H1 (cell line): ENCODE results near the gene JMJD1C. TPM values are rescaled to one million over a fixed set of nuclear protein-coding genes. Genes with fewer than 3 reads are reported as not detected.

Experiments
- ASH2L ChIP-seq: fragments of 200-600, 300-600 bp; sonication (generic); IDR thresholded peaks from one replicate; pipeline ENCODE4 v1.7.1; 2017; ENCODE audit warnings: low read length
- BACH1 ChIP-seq: IDR thresholded peaks from 2 replicates; pipeline ENCODE4 v1.6.1; 2012; ENCODE audit warnings: low read length, improper control_type of control experiment
- RBBP5 ChIP-seq: IDR thresholded peaks from 2 replicates; pipeline ENCODE4 v1.7.1; 2012; ENCODE audit warnings: low read depth, mild to moderate bottlenecking, inconsistent platforms, low read length, moderate library complexity, borderline replicate concordance
- polyA plus RNA-seq, 7 experiments: library from polyadenylated mRNA; depleted of rRNA in 3 of 7; stranded (reverse) in 5 of 7; unstranded in 2 of 7; fragments of >200 nt in 5 of 7; fragments of 200-250 nt in 2 of 7; gene quantifications; 1 replicate in 5 of 7; 2 replicates in 1 of 7; 4 replicates in 1 of 7; pipeline versions ENCODE4 v1.2.1 to v1.2.3, GENCODE V29; 2011 to 2013; ENCODE audit warnings: missing spikeins in 2 of 7, mixed read lengths in 2 of 7
- total RNA-seq: library from RNA; stranded (reverse); fragmentation: NEBNext Ultra II Directional; extraction: Animal tissue kit (Norgen Biotek cat#: 25700); gene quantifications from 2 replicates; pipeline ENCODE4 v1.2.1, GENCODE V29; 2021
- TF ChIP-seq, protein P1 (sequence below): IDR thresholded peaks from 2 replicates; pipeline ENCODE4 v1.6.1; 2012; ENCODE audit warnings: inconsistent platforms
- TF ChIP-seq, protein P2 (sequence below): IDR thresholded peaks from 2 replicates; pipeline ENCODE4 v1.6.1; 2011; ENCODE audit warnings: low read depth, mild to moderate bottlenecking, low read length; ENCODE audit not compliant: insufficient read depth
- TF ChIP-seq, protein P3 (sequence below): IDR thresholded peaks from 2 replicates; pipeline ENCODE4 v1.6.1; 2012; ENCODE audit warnings: low read length, inconsistent platforms
- TF ChIP-seq, protein P4 (sequence below): fragments of 300-600 bp; sonication (generic); IDR thresholded peaks from 2 replicates; pipeline ENCODE4 v1.7.1; 2012; ENCODE audit warnings: low read length, moderate library complexity, mild to moderate bottlenecking, inconsistent platforms; ENCODE audit not compliant: insufficient replicate concordance

The JMJD1C gene
- total and polyA plus RNA-seq, 2 of the 8 experiments (the other 6 are each of a cell fraction or from before 2014, with no cell fraction given) = 54.5 to 210 TPM

DNA sequence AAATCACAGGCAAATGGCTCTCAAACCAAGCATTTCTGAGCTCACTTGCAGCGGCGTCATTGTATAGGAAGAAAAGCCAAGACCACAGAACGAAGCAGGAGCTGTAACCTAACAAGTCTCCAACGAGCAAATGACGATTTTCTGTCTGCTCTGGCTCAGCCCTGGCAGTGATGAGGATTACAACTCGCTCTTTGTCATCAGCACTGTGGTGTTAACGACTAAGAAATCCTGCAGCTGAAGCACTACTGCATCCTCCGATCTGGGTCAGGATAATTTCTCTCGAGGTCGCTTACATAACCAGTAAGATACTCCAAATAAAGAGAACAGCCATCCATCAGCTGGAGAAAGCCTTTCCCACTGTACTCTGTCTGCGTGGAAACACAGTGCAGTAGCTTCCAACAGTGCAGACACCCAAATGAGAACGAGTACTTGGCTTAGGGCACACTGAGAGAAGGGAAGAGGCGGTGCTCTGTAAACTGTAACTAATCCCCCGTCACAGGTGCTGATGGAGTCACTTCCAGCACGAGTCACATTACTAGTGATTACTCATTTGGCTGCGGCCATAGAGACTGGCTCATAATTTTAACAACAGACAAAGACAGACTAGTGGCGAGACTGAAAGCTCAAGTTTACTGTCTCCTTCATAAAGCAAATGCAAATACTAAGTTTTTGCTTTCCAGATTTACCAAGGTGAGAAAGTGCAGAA lies 196.8 kb downstream of the JMJD1C start (continued):
- TF ChIP-seq, protein P1, sequence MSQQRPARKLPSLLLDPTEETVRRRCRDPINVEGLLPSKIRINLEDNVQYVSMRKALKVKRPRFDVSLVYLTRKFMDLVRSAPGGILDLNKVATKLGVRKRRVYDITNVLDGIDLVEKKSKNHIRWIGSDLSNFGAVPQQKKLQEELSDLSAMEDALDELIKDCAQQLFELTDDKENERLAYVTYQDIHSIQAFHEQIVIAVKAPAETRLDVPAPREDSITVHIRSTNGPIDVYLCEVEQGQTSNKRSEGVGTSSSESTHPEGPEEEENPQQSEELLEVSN = no peak
- TF ChIP-seq, protein P2, sequence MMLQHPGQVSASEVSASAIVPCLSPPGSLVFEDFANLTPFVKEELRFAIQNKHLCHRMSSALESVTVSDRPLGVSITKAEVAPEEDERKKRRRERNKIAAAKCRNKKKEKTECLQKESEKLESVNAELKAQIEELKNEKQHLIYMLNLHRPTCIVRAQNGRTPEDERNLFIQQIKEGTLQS = no peak
- TF ChIP-seq RBBP5 (no peak), BACH1 (0 out of 2 replicates have a peak, but pooled peaks have one; percentile 34), ASH2L (peak; percentile 73)
- TF ChIP-seq, protein P3, sequence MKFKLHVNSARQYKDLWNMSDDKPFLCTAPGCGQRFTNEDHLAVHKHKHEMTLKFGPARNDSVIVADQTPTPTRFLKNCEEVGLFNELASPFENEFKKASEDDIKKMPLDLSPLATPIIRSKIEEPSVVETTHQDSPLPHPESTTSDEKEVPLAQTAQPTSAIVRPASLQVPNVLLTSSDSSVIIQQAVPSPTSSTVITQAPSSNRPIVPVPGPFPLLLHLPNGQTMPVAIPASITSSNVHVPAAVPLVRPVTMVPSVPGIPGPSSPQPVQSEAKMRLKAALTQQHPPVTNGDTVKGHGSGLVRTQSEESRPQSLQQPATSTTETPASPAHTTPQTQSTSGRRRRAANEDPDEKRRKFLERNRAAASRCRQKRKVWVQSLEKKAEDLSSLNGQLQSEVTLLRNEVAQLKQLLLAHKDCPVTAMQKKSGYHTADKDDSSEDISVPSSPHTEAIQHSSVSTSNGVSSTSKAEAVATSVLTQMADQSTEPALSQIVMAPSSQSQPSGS = peak; percentile 66
- TF ChIP-seq, protein P4, sequence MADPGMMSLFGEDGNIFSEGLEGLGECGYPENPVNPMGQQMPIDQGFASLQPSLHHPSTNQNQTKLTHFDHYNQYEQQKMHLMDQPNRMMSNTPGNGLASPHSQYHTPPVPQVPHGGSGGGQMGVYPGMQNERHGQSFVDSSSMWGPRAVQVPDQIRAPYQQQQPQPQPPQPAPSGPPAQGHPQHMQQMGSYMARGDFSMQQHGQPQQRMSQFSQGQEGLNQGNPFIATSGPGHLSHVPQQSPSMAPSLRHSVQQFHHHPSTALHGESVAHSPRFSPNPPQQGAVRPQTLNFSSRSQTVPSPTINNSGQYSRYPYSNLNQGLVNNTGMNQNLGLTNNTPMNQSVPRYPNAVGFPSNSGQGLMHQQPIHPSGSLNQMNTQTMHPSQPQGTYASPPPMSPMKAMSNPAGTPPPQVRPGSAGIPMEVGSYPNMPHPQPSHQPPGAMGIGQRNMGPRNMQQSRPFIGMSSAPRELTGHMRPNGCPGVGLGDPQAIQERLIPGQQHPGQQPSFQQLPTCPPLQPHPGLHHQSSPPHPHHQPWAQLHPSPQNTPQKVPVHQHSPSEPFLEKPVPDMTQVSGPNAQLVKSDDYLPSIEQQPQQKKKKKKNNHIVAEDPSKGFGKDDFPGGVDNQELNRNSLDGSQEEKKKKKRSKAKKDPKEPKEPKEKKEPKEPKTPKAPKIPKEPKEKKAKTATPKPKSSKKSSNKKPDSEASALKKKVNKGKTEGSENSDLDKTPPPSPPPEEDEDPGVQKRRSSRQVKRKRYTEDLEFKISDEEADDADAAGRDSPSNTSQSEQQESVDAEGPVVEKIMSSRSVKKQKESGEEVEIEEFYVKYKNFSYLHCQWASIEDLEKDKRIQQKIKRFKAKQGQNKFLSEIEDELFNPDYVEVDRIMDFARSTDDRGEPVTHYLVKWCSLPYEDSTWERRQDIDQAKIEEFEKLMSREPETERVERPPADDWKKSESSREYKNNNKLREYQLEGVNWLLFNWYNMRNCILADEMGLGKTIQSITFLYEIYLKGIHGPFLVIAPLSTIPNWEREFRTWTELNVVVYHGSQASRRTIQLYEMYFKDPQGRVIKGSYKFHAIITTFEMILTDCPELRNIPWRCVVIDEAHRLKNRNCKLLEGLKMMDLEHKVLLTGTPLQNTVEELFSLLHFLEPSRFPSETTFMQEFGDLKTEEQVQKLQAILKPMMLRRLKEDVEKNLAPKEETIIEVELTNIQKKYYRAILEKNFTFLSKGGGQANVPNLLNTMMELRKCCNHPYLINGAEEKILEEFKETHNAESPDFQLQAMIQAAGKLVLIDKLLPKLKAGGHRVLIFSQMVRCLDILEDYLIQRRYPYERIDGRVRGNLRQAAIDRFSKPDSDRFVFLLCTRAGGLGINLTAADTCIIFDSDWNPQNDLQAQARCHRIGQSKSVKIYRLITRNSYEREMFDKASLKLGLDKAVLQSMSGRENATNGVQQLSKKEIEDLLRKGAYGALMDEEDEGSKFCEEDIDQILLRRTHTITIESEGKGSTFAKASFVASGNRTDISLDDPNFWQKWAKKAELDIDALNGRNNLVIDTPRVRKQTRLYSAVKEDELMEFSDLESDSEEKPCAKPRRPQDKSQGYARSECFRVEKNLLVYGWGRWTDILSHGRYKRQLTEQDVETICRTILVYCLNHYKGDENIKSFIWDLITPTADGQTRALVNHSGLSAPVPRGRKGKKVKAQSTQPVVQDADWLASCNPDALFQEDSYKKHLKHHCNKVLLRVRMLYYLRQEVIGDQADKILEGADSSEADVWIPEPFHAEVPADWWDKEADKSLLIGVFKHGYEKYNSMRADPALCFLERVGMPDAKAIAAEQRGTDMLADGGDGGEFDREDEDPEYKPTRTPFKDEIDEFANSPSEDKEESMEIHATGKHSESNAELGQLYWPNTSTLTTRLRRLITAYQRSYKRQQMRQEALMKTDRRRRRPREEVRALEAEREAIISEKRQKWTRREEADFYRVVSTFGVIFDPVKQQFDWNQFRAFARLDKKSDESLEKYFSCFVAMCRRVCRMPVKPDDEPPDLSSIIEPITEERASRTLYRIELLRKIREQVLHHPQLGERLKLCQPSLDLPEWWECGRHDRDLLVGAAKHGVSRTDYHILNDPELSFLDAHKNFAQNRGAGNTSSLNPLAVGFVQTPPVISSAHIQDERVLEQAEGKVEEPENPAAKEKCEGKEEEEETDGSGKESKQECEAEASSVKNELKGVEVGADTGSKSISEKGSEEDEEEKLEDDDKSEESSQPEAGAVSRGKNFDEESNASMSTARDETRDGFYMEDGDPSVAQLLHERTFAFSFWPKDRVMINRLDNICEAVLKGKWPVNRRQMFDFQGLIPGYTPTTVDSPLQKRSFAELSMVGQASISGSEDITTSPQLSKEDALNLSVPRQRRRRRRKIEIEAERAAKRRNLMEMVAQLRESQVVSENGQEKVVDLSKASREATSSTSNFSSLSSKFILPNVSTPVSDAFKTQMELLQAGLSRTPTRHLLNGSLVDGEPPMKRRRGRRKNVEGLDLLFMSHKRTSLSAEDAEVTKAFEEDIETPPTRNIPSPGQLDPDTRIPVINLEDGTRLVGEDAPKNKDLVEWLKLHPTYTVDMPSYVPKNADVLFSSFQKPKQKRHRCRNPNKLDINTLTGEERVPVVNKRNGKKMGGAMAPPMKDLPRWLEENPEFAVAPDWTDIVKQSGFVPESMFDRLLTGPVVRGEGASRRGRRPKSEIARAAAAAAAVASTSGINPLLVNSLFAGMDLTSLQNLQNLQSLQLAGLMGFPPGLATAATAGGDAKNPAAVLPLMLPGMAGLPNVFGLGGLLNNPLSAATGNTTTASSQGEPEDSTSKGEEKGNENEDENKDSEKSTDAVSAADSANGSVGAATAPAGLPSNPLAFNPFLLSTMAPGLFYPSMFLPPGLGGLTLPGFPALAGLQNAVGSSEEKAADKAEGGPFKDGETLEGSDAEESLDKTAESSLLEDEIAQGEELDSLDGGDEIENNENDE = no peak
